HCT116 (cell line): Measurements from ENCODE around the gene TMEM266. TPM values are rescaled to one million over a fixed set of nuclear protein-coding genes. Genes with fewer than 3 reads are reported as not detected.

ENCODE experiments used
- ATAC-seq: fragments of 200-7000 bp; cut with Tn5 transposase; 2 replicates; pipeline ENCODE4 v1.9.1; 2020; ENCODE audit warnings: mild to moderate bottlenecking, moderate library complexity
- BruUV-seq: library from RNA; stranded (reverse); fragments of 400-500 nt; replicated peaks from 2 replicates; lab custom pipeline; 2021; lab: Mats Ljungman, UMichigan
- CTCF ChIA-PET: fragments of 300-600 bp; sonication (Branson Sonifier 250); formaldehyde crosslinking; loops from one replicate; lab custom pipeline; 2021; ENCODE audit warnings: antibody characterized with exemption; lab: Charles Lee
- POLR2A ChIA-PET: fragments of 300-600, 350-600 bp; sonication (Branson Sonifier 250); formaldehyde crosslinking; loops from one replicate; lab custom pipeline; 2021; ENCODE audit warnings: antibody characterized with exemption; lab: Charles Lee
- RAD21 ChIA-PET, 2 experiments: fragments of 300-600 bp; sonication (Branson Sonifier 250); formaldehyde crosslinking; loops; one replicate each; lab custom pipeline; 2023; ENCODE audit warnings: low total read pairs in 2 of 2; ENCODE audit not compliant: uncharacterized antibody in 2 of 2, unreplicated experiment in 2 of 2, low non-redundant PET in 1 of 2; lab: Charles Lee
- DNase-seq: peaks from one replicate; pipeline ENCODE4 v3.0.0-alpha.2; 2010; ENCODE audit warnings: low read depth, low spot score
- H2AFZ ChIP-seq: fragments of 200-600 bp; shearing (Covaris generic), sonication (generic); 2 replicates; pipeline ENCODE4 v1.6.1; 2017; ENCODE audit warnings: low read depth, mixed run types, mixed read lengths, antibody characterized with exemption, low read length; ENCODE audit not compliant: poor library complexity, severe bottlenecking
- H3K27ac ChIP-seq: 2 replicates; pipeline ENCODE4 v1.5.1; 2012; ENCODE audit warnings: low read depth, low read length
- H3K27me3 ChIP-seq: fragments of 200-600 bp; sonication (generic); 2 replicates; pipeline ENCODE4 v1.6.1; 2016; ENCODE audit warnings: mixed run types, low read length, mixed read lengths; ENCODE audit not compliant: insufficient read depth
- H3K36me3 ChIP-seq, 2 experiments: fragments of 200-500 bp in 1 of 2; fragments of 200-600 bp in 1 of 2; sonication (Bioruptor generic) in 1 of 2; sonication (generic) in 1 of 2; 2 replicates each; pipeline versions ENCODE4 v1.5.1 to v1.6.1; 2014 to 2016; ENCODE audit warnings: low read length in 2 of 2, inconsistent platforms in 1 of 2, mixed read lengths in 1 of 2, mixed run types in 1 of 2; ENCODE audit not compliant: insufficient read depth in 2 of 2, control insufficient read depth in 1 of 2
- H3K4me1 ChIP-seq, 2 experiments: fragments of 200-600 bp in 1 of 2; sonication (generic) in 1 of 2; 2 replicates each; pipeline versions ENCODE4 v1.5.1 to v1.6.1; 2012 to 2017; ENCODE audit warnings: low read length in 2 of 2, inconsistent platforms in 1 of 2, mild to moderate bottlenecking in 1 of 2, mixed read lengths in 1 of 2, mixed run types in 1 of 2, moderate library complexity in 1 of 2; ENCODE audit not compliant: insufficient read depth in 2 of 2, control insufficient read depth in 1 of 2
- H3K4me2 ChIP-seq: fragments of 200-600 bp; sonication (generic); 2 replicates; pipeline ENCODE4 v1.6.1; 2017; ENCODE audit warnings: mixed run types, low read length, mixed read lengths
- H3K4me3 ChIP-seq, 2 experiments: fragments of 200-600 bp in 1 of 2; sonication (generic) in 1 of 2; replicated peaks in 1 of 2; 2 replicates each; pipeline ENCODE4 v1.5.1; 2011 to 2016; ENCODE audit warnings: low read length in 2 of 2, control low read depth in 1 of 2, low read depth in 1 of 2, mild to moderate bottlenecking in 1 of 2, mixed read lengths in 1 of 2, mixed run types in 1 of 2
- H3K79me2 ChIP-seq: fragments of 200-600 bp; sonication (generic); 2 replicates; pipeline ENCODE4 v1.6.1; 2017; ENCODE audit warnings: mild to moderate bottlenecking, mixed run types, low read length, moderate library complexity, mixed read lengths; ENCODE audit not compliant: insufficient read depth
- H3K9ac ChIP-seq: fragments of 200-600 bp; sonication (generic); 2 replicates; pipeline ENCODE4 v1.6.1; 2016; ENCODE audit warnings: low read length, mixed read lengths
- H3K9me2 ChIP-seq: fragments of 200-600 bp; sonication (generic), shearing (Covaris generic); 2 replicates; pipeline ENCODE4 v1.6.1; 2017; ENCODE audit warnings: mixed run types, mild to moderate bottlenecking, moderate library complexity; ENCODE audit not compliant: insufficient read depth
- H3K9me3 ChIP-seq, 2 experiments: fragments of 200-500 bp in 1 of 2; fragments of 200-600 bp in 1 of 2; sonication (Bioruptor generic) in 1 of 2; sonication (generic) in 1 of 2; 2 replicates each; pipeline ENCODE4 v1.6.1; 2014 to 2017; ENCODE audit warnings: low read length in 2 of 2, mixed read lengths in 2 of 2, inconsistent platforms in 1 of 2, low read depth in 1 of 2, mild to moderate bottlenecking in 1 of 2, mixed run types in 1 of 2, moderate library complexity in 1 of 2; ENCODE audit not compliant: control insufficient read depth in 1 of 2, insufficient read depth in 1 of 2
- H4K20me1 ChIP-seq: fragments of 200-600 bp; sonication (generic), shearing (Covaris generic); 2 replicates; pipeline ENCODE4 v1.6.1; 2017; ENCODE audit warnings: mixed run types, mild to moderate bottlenecking, moderate library complexity; ENCODE audit not compliant: insufficient read depth
- CBX3 ChIP-seq: IDR thresholded peaks from 2 replicates; pipeline ENCODE4 v1.6.1; 2012; ENCODE audit warnings: low read depth
- EGR1 ChIP-seq: IDR thresholded peaks from 2 replicates; pipeline ENCODE4 v1.6.1; 2012; ENCODE audit warnings: low read depth
- EZH2 ChIP-seq: fragments of 200-600 bp; sonication (generic); IDR thresholded peaks from 2 replicates; pipeline ENCODE4 v1.6.1; 2017; ENCODE audit warnings: antibody characterized with exemption, mixed run types
- JUND ChIP-seq: IDR thresholded peaks from 2 replicates; pipeline ENCODE4 v1.6.1; 2012
- POLR2AphosphoS5 ChIP-seq: IDR thresholded peaks from 2 replicates; pipeline ENCODE4 v1.6.1; 2011; ENCODE audit warnings: mild to moderate bottlenecking, low read depth, low read length, moderate library complexity
- RAD21 ChIP-seq: IDR thresholded peaks from 2 replicates; pipeline ENCODE4 v1.6.1; 2012; ENCODE audit warnings: low read depth, mild to moderate bottlenecking
- SP1 ChIP-seq: IDR thresholded peaks from 2 replicates; pipeline ENCODE4 v1.6.1; 2012; ENCODE audit warnings: low read depth
- SRF ChIP-seq: IDR thresholded peaks from 2 replicates; pipeline ENCODE4 v1.6.1; 2012; ENCODE audit warnings: low read depth
- TCF7L2 ChIP-seq: IDR thresholded peaks from 2 replicates; pipeline ENCODE4 v1.7.0; 2011; ENCODE audit warnings: borderline replicate concordance, inconsistent platforms; ENCODE audit not compliant: insufficient read depth, insufficient read length; ENCODE audit errors: extremely low read depth
- YY1 ChIP-seq: IDR thresholded peaks from 2 replicates; pipeline ENCODE4 v1.6.1; 2011; ENCODE audit warnings: low read length, low read depth, moderate library complexity, mild to moderate bottlenecking; ENCODE audit not compliant: insufficient replicate concordance; ENCODE audit errors: extremely low read depth
- ZBTB33 ChIP-seq: IDR thresholded peaks from 2 replicates; pipeline ENCODE4 v1.6.1; 2011; ENCODE audit warnings: mild to moderate bottlenecking, low read length, moderate library complexity; ENCODE audit not compliant: insufficient replicate concordance; ENCODE audit errors: extremely low read depth
- ZNF274 ChIP-seq: fragments of 200-500 bp; sonication (Bioruptor generic); IDR thresholded peaks from 2 replicates; pipeline ENCODE4 v1.6.1; 2014; ENCODE audit warnings: mild to moderate bottlenecking, low read depth, low read length, inconsistent platforms
- intact Hi-C: fragments of 100-400 bp; cut with micrococcal nuclease; formaldehyde crosslinking; loops from 2 replicates; pipeline ENCODE4 v1.10.0; 2022
- total RNA-seq: library from RNA; stranded (reverse); gene quantifications from one replicate; pipeline ENCODE4 v1.2.1, GENCODE V29; 2021; ENCODE audit not compliant: unreplicated experiment
- TF ChIP-seq, protein P1 (sequence below): IDR thresholded peaks from 2 replicates; pipeline ENCODE4 v1.6.1; 2012
- TF ChIP-seq, protein P2 (sequence below), 3 experiments: fragments of 200-600 bp in 1 of 3; sonication (generic) in 1 of 3; IDR thresholded peaks in 2 of 3; conservative IDR thresholded peaks in 1 of 3; 2 replicates each; pipeline ENCODE4 v1.5.1; 2012 to 2017; ENCODE audit warnings: low read depth in 2 of 3, low read length in 2 of 3, antibody characterized with exemption in 1 of 3, borderline replicate concordance in 1 of 3, control low read depth in 1 of 3, mild to moderate bottlenecking in 1 of 3, mixed read lengths in 1 of 3, mixed run types in 1 of 3, moderate library complexity in 1 of 3; ENCODE audit not compliant: insufficient read depth in 1 of 3
- TF ChIP-seq, protein P3 (sequence below): IDR thresholded peaks from 2 replicates; pipeline ENCODE4 v1.6.1; 2012; ENCODE audit warnings: low read depth

Gene TMEM266
- total RNA-seq, 1 experiment from 2014 or later, result 0.91 TPM

DNA sequence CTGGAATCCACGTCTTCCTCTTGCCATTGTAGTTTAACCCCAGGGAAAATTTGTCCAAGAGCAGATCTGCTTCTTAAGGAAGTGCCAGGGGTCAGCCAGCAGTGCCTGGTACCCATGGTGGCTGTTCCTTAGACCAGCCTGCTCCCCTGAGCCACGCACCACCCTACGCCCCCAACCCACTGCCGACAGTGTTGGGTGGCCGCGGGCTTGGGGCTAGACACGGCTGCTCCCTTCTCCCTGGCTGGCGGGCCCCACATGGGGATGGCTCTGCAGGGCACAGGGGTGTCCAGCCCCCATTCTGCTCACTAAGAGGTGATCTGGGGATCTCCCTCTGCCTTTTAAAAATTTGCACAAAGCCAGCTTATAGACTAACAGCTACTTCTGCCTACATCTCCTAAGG, 104.8 kb downstream of the TMEM266 start:
- Histone ChIP-seq H3K36me3 (no peaks in the 10 kb centered on the region), H3K4me2 (no peak overlapping the region), H3K4me3 (no peak overlapping the region), H3K27ac (no peak overlapping the region), H3K79me2 (no peaks in the 10 kb centered on the region), H3K9me2 (no peaks in the 10 kb centered on the region), H3K4me1 (peaks cover 0 to 6% of the 10 kb centered on the region in 2 experiments; a peak in 1 of 4 replicates), H4K20me1 (no peaks in the 10 kb centered on the region), H3K9me3 (no peaks in the 10 kb centered on the region)
- intact Hi-C loops, result no loop called here
- no TSS peak for BruUV-seq
- CTCF ChIA-PET, result interaction anchor here (1.3 kb wide), 1 partner anchor 13 kb away, joined by 3 read pairs; no protein-coding TSS in a partner anchor
- TF ChIP-seq TCF7L2 (no peak), EZH2 (no peak), SRF (no peak), YY1 (no peak), JUND (no peak), ZBTB33 (no peak), SP1 (no peak), CBX3 (no peak), RAD21 (no peak), EGR1 (no peak), POLR2AphosphoS5 (no peak), ZNF274 (no peak)
- TF ChIP-seq, protein P1, sequence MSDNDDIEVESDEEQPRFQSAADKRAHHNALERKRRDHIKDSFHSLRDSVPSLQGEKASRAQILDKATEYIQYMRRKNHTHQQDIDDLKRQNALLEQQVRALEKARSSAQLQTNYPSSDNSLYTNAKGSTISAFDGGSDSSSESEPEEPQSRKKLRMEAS, result no peak
- TF ChIP-seq, protein P2, sequence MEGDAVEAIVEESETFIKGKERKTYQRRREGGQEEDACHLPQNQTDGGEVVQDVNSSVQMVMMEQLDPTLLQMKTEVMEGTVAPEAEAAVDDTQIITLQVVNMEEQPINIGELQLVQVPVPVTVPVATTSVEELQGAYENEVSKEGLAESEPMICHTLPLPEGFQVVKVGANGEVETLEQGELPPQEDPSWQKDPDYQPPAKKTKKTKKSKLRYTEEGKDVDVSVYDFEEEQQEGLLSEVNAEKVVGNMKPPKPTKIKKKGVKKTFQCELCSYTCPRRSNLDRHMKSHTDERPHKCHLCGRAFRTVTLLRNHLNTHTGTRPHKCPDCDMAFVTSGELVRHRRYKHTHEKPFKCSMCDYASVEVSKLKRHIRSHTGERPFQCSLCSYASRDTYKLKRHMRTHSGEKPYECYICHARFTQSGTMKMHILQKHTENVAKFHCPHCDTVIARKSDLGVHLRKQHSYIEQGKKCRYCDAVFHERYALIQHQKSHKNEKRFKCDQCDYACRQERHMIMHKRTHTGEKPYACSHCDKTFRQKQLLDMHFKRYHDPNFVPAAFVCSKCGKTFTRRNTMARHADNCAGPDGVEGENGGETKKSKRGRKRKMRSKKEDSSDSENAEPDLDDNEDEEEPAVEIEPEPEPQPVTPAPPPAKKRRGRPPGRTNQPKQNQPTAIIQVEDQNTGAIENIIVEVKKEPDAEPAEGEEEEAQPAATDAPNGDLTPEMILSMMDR (IDR thresholded peaks at IDR 0.05 in 2 of 3, conservative IDR thresholded peaks at IDR 0.05 in 1 of 3; ENCODE audit: borderline replicate concordance in 1 of 3, insufficient read depth in 1 of 3, low read depth in 2 of 3, low read length in 2 of 3), result no peak
- TF ChIP-seq, protein P3, sequence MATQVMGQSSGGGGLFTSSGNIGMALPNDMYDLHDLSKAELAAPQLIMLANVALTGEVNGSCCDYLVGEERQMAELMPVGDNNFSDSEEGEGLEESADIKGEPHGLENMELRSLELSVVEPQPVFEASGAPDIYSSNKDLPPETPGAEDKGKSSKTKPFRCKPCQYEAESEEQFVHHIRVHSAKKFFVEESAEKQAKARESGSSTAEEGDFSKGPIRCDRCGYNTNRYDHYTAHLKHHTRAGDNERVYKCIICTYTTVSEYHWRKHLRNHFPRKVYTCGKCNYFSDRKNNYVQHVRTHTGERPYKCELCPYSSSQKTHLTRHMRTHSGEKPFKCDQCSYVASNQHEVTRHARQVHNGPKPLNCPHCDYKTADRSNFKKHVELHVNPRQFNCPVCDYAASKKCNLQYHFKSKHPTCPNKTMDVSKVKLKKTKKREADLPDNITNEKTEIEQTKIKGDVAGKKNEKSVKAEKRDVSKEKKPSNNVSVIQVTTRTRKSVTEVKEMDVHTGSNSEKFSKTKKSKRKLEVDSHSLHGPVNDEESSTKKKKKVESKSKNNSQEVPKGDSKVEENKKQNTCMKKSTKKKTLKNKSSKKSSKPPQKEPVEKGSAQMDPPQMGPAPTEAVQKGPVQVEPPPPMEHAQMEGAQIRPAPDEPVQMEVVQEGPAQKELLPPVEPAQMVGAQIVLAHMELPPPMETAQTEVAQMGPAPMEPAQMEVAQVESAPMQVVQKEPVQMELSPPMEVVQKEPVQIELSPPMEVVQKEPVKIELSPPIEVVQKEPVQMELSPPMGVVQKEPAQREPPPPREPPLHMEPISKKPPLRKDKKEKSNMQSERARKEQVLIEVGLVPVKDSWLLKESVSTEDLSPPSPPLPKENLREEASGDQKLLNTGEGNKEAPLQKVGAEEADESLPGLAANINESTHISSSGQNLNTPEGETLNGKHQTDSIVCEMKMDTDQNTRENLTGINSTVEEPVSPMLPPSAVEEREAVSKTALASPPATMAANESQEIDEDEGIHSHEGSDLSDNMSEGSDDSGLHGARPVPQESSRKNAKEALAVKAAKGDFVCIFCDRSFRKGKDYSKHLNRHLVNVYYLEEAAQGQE, result no peak
- TF ChIP-seq, all 23 proteins: peak for 0
- ChIA-PET RAD21 (no interaction called here), POLR2A (no interaction called here)
- Histone ChIP-seq H3K27me3 (no peaks in the 10 kb centered on the region), H3K9ac (no peak overlapping the region), H2AFZ (no peak overlapping the region)
- ATAC-seq (no peak), DNase-seq (no peak)
